Prostate gland (tissue), 2 donors: ENCODE results near the gene DEFB128.

ENCODE experiments used
- POLR2A ChIP-seq: fragments of 450-650 bp; IDR thresholded peaks from one replicate; pipeline ENCODE4 v1.6.1; 2016; ENCODE audit warnings: antibody characterized with exemption, mild to moderate bottlenecking
- TF ChIP-seq, protein P1 (sequence below), 4 experiments: fragments of 200-600 bp in 2 of 4; fragments of 450-650 bp in 2 of 4; sonication (generic) in 2 of 4; IDR thresholded peaks; 1 replicate in 3 of 4; 2 replicates in 1 of 4; pipeline ENCODE4 v1.5.1; 2016 to 2019; ENCODE audit warnings: antibody characterized with exemption in 4 of 4, mild to moderate bottlenecking in 2 of 4, moderate library complexity in 2 of 4

DNA sequence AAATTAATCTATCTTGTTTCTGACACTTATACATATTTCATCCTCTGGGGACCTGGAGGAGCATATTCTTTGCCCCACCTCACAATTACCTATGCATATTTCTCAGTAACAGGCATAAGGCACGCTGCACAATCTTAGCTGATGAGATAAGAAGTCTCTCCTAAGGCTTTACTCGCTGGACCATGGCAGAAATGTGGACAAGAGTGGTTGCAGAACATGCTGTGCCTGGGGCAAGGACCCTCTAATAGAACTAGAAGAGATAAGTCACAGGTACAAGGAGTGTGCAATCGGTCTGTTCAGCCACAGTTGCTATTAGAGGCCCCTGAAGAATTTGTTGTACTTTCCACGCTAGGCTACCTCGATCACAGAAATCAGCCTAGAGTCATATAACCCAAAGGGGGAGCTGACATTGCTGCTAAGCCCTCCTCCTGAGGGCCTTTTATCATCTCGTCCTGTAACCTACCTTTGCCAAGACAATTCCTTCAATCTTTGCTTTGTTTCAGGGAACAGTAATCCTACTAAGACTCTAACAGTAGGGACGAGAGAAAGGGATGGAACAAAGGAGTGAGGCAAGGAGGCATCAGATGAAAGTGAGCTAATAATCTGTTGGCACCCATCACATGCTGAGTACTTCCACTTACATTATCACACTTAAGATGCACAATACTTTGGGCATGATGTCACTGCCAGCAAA, 21.4 kb upstream of the DEFB128 start:
- TF ChIP-seq, protein P1, sequence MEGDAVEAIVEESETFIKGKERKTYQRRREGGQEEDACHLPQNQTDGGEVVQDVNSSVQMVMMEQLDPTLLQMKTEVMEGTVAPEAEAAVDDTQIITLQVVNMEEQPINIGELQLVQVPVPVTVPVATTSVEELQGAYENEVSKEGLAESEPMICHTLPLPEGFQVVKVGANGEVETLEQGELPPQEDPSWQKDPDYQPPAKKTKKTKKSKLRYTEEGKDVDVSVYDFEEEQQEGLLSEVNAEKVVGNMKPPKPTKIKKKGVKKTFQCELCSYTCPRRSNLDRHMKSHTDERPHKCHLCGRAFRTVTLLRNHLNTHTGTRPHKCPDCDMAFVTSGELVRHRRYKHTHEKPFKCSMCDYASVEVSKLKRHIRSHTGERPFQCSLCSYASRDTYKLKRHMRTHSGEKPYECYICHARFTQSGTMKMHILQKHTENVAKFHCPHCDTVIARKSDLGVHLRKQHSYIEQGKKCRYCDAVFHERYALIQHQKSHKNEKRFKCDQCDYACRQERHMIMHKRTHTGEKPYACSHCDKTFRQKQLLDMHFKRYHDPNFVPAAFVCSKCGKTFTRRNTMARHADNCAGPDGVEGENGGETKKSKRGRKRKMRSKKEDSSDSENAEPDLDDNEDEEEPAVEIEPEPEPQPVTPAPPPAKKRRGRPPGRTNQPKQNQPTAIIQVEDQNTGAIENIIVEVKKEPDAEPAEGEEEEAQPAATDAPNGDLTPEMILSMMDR (IDR thresholded peaks at IDR 0.05) = no peak
- no peak for TF ChIP-seq POLR2A
